GM08714 (cell line): Measurements from ENCODE around the gene PTPRQ.

ENCODE experiments used
- H3K4me3 ChIP-seq: fragments of 200-500 bp; sonication (Bioruptor generic); 2 replicates; pipeline ENCODE4 v1.5.1; 2014; ENCODE audit warnings: mild to moderate bottlenecking, low read length, inconsistent platforms
- ZNF274 ChIP-seq: IDR thresholded peaks from 2 replicates; pipeline ENCODE4 v1.6.1; 2012; ENCODE audit warnings: mild to moderate bottlenecking, low read depth, low read length

PTPRQ gene, protein sequence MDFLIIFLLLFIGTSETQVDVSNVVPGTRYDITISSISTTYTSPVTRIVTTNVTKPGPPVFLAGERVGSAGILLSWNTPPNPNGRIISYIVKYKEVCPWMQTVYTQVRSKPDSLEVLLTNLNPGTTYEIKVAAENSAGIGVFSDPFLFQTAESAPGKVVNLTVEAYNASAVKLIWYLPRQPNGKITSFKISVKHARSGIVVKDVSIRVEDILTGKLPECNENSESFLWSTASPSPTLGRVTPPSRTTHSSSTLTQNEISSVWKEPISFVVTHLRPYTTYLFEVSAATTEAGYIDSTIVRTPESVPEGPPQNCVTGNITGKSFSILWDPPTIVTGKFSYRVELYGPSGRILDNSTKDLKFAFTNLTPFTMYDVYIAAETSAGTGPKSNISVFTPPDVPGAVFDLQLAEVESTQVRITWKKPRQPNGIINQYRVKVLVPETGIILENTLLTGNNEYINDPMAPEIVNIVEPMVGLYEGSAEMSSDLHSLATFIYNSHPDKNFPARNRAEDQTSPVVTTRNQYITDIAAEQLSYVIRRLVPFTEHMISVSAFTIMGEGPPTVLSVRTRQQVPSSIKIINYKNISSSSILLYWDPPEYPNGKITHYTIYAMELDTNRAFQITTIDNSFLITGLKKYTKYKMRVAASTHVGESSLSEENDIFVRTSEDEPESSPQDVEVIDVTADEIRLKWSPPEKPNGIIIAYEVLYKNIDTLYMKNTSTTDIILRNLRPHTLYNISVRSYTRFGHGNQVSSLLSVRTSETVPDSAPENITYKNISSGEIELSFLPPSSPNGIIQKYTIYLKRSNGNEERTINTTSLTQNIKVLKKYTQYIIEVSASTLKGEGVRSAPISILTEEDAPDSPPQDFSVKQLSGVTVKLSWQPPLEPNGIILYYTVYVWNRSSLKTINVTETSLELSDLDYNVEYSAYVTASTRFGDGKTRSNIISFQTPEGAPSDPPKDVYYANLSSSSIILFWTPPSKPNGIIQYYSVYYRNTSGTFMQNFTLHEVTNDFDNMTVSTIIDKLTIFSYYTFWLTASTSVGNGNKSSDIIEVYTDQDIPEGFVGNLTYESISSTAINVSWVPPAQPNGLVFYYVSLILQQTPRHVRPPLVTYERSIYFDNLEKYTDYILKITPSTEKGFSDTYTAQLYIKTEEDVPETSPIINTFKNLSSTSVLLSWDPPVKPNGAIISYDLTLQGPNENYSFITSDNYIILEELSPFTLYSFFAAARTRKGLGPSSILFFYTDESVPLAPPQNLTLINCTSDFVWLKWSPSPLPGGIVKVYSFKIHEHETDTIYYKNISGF (N-terminal part only)

DNA sequence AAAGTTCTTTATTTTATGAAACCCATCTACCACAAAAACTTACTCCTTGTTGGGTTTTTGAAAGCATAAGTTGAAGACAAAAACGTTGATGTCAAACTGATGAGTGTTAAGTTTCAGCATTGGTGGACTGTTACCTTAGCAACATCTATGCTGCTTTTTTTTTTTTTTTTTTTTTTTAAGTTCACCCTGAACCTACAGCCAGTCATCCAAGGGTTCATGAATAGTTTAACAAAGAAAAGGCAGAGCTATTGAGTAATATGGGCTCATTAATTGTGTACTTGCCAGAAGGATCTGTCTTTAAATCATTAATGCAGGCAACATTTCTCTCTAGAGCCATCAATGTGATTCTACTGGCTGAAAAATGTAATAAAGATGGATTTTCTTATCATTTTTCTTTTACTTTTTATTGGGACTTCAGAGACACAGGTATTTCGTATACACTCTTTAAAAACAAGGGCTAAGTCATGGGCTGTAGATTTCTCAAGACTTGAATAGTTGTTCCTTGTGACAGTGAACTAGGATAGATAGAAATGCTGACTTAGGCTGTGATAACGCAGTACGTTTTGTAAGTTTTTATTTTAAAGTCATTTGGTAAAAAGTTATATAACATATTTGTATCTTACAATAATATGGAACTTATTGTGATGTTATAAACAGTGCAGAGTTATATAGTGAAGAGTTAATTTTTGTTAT lies at the start of gene PTPRQ:
PTPRQ (plus strand) TSS at position 262 of the 693 bp plus-strand sequence; CDS start at position 373, 111 bp downstream.
- TF ChIP-seq ZNF274: no peak
- no peak within 1 kb of the TSS for H3K4me3 ChIP-seq

DNA sequence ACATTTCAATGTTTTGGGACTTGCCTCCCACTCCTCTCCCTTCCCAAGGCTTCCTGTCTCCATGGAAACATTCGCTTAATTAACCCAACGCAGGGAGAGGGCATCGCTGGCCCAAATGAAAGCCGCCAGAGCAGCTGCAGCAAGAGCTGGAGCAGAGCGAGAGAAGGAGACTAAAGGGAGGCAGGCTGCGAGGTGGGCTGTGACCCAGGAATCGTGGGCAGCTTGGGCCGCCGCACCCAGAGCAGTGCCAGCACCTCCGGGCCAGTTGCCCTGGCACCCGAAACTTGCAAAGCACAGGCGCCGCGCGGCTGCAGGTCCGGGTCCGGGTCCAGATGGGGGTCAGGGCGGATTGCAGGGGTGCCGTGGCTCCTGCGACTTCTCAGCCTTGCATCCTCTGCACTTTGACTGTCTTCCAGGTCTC lies 43.5 kb upstream of the PTPRQ start:
- no peak for TF ChIP-seq ZNF274
- peak overlapping the region; percentile 6; the same call in 1 of the 2 replicates for H3K4me3 ChIP-seq

DNA sequence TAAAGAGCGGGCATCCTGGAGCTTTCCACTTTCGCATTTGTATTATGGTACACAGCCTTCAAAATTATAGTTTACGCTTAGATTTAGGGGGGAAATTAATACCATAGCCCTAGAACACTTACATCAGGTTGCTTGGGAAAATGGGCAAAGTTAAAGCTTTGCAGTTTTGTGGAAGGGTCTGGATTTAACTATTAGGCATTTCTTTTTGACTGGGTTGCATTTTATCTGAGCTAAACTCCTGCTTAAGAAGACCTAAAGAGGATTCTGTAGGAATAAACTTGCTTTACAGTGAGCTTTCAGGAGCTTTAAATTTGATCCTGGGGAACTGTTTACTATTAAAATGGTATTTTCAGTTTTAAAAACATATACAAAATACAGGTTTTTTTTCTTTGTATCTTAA lies 42.8 kb upstream of the PTPRQ start:
- H3K4me3 ChIP-seq: no peak overlapping the region
- TF ChIP-seq ZNF274: no peak

DNA sequence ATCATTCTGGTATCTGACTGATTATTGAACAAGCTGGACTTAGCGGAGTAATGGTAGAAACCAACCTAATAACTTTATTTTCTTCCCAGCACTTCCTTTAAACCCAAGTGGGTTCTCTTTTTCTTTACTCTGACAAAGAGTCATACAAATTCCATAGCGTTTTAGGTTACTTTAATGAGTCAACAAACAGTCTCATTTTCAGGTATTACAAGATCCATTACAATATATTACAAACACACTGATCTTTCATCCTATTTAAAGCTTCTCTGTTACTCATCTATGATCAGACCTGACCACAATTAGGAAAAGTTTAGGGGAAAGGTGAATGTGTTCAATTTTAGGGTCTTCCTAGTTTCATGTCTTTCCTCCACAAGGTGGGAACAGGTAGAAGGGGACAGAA lies 39.4 kb upstream of the PTPRQ start:
- TF ChIP-seq ZNF274: no peak
- no peak overlapping the region for H3K4me3 ChIP-seq

DNA sequence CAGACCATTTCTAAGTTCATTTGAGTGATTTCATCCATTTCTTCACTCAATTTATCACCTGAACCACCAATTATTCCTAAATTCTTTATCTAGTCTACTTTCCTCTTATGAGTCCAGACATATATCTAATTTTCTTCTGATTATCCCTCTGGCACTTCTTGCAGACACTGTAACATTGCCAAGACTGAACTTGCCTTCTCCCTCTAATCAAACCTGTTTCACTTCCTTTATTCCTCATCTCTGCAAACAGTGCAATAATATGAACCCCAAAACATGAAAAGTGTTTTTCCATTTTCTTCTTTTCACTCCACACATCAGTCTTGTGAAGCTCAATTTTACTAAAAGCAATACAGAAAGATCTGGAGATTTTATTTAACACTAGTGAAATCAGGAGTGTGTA lies 37.8 kb upstream of the PTPRQ start:
- H3K4me3 ChIP-seq: no peak overlapping the region
- TF ChIP-seq ZNF274: no peak

DNA sequence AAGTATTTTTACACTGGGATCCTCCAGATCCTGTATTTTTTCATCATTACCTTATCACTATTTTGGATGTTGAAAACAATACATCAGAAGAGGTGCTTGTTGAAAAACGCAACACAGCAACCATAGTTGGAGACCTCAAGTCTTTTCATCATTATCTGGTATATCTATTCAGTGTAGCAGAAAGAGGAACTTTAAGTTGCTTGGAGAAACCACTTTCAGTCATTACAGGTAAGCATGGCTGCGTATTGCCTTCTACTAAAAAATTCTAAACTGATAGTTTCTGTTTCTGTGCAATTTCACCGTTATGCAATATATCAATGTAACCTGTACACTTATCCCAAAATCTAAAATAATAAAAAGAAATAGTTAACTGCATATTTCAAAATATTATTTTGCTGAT lies 32.2 kb upstream of the PTPRQ start:
- no peak overlapping the region for H3K4me3 ChIP-seq
- no peak for TF ChIP-seq ZNF274

DNA sequence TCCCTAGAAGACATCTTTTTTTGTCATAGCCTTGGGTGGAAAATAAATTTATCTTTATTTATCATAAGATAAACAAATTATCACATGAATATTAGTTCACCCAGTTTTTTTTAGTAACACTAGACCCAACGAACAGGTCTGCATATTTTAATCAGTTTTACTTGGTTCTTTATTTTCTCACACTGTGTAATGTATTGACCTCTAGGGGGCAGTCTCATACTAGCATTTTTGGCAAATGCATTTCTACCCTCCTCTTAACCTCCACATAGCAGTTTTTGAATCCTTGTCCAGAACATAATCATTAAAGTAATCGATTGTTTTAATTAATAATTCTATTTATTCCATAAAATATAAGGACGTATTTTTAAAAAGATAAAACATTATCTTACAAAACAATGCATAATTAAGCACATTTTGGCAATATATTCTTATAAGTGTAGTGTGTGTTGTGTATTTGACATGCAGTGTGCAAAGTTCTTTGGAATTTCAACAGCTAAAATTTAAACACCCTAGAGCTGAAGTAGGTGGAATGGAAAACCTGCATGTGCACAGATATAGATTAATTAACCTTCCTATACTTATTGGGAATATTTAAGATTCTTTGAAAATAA lies 31.6 kb upstream of the PTPRQ start:
- H3K4me3 ChIP-seq: no peak overlapping the region
- no peak for TF ChIP-seq ZNF274

DNA sequence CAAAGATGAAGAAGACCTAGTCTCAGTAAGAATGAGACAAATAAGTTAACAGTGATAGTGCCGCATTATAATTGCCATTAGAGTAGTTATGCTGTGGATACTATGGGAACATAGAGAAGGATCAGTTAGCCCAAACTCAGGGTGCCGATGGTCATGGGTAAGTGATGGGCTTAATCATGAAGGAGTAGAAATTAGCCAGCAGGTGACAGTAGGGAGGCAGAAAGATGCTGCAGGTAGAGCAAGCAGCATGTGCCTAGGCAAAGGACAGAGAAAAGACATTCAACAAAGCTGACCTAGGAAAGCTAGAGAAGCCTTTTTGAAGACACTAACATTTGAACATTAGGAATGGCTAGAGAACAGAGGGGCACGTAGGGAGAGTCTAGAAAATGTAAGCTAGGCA lies 30.6 kb upstream of the PTPRQ start:
- TF ChIP-seq ZNF274: no peak
- H3K4me3 ChIP-seq: no peak overlapping the region

DNA sequence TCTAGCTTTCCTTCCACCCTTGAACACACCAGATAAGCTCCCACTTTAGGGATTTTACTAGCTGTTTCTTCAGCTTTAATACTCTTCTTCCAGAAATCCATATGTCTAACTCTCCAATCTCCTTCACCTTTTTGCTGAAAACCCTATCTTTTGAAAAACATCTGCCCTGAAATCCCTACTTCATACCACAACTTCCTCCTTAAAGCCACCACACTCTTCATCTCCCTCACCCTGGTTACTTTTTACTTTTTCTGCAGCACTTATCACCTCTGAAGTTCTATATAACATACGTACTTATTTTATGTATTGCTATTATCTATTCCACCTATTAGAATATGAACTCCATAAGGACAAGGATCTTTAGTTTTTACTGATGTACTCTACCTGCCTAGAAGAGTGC lies 28.6 kb upstream of the PTPRQ start:
- H3K4me3 ChIP-seq: no peak overlapping the region
- no peak for TF ChIP-seq ZNF274

DNA sequence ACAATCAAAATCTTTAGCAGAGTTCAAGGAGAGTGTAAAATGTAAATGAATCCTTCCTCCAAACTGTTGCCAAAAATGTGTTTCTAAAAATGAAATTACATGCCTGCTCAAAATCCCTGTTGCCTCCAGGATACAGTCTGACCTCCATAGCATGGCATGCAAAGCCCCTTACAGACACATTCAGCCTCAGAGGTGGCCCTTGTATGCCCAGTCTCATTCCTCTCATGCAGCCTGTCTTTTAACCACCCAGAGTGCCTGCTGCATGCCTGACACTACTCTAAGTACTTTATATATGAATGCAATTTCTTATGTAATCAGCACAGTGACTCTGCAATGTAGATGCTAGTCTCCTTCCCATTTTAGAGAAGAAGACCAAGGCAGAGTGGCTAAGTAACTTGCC lies 24.4 kb upstream of the PTPRQ start:
- TF ChIP-seq ZNF274: no peak

DNA sequence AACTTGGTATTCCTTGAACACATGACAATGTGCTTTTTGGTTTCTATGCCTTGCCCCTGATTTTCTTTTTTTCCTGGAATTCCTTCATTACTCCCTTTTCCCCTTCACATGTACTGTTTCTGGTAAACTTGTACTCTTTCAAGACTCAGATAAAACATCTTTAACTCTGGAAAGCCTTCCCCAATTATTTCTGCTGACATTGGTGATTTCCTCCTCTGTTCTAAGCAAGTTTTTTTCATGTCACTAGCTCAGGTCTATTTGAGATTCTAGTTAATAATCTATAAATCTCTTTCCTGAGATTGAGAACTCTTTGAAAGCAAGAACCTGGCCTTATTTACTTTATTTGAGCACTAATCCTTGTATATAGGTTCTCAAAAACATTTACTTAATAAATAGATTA lies 24.0 kb upstream of the PTPRQ start:
- no peak for TF ChIP-seq ZNF274
- H3K4me3 ChIP-seq: no peak overlapping the region

More for the DNA sequence above, 24.4 kb upstream of the PTPRQ start:
- H3K4me3 ChIP-seq: no peak overlapping the region

DNA sequence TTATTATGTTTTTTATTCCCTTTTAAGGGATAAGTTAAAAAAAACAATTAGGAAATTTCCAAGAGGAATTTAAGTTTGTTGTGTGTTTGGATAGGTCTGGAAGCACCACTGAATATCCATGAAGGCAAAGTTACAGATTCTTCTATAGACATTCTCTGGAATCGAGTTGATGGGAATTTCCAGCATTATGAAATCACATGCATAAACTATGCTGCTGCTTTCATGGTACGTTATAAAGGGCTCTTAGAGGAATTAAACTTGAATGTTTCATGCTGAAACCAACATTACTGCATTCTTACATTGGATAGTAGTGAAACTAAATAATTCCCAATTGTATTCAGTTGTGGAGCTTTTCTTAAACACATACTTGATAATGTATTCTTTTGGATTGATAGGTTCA lies 21.5 kb upstream of the PTPRQ start:
- no peak for TF ChIP-seq ZNF274
- H3K4me3 ChIP-seq: no peak overlapping the region

DNA sequence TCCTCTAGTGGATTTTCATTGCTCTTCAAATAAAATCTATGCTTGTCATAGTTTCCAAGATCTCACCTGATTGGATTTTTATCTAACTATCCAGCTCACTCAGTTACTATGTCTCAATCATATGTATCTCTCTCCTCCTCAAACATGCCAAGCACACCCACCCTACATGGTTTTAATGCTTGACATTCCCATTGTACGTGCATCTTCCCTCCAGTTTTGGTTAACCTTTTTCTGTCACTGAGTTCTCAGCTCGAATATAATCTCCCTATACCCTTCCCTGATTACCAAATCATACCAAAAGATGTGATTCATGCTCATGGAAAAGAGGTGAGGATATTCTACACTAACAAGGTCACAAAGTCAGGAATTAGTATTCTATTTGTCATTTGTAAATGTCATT lies 12.0 kb upstream of the PTPRQ start:
- TF ChIP-seq ZNF274: no peak

More for the DNA sequence above, 12.0 kb upstream of the PTPRQ start:
- no peak overlapping the region for H3K4me3 ChIP-seq
